Iris pigment epithelial cell (primary cell): ENCODE measurements around the gene ANK2.

ENCODE experiments used
- DNase-seq: peaks from one replicate; pipeline ENCODE4 v3.0.0-alpha.2; 2011; ENCODE audit warnings: low read depth

Gene ANK2

DNA sequence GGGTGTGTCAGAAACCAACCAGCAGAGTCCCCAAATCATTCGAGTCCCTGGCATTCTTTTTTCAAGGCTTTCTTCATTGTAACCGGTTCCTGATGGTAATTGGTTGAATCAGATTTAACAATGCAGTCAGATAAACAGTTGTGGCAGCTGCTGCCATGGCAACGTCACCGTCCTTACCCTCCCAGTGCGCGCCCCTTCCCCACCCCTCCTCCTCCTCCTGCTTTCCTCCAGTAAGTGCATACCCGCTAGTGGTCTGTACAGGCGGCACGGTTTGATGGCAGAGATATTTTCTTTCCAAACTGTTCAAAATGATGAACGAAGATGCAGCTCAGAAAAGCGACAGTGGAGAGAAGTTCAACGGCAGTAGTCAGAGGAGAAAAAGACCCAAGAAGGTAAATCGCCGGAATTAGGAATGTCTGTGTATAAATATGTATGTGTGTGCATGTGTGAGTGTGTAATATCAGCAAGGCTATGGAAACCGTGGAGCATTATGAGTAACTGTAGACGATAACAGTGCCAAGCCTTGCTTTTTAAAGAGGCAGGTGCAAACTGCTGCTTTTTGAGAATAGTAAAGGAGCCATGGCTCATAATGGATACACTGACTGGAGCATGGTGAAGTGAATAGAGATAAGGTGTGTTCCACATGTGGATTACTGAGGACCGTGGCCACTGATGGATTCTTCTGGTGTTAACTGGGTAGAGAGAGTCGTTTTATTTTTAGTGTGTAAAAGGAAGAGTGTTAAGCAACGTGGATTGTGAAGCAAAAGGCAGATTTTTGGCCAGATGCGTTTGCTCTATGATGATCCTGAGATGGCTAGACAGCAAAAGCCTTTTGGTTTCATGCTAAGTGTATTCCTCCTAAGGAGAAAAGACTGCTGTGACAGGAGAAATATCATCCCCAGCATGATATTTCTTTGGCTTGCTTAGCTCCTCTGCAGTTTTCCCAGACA lies at the start of gene ANK2:
Gene ANK2, plus strand, starts transcription at position 233 of the 950 bp plus-strand sequence. Its CDS starts 76 bp downstream, at position 309.
- peak; percentile 4 for DNase-seq

GRCh38 chr4:113003841-113004240 lies 45.6 kb upstream of the ANK2 start:
- DNase-seq, result peak; percentile 6

- no peak for DNase-seq
Observed at GRCh38 chr4:113004655-113005054, 44.8 kb upstream of the ANK2 start.

DNA sequence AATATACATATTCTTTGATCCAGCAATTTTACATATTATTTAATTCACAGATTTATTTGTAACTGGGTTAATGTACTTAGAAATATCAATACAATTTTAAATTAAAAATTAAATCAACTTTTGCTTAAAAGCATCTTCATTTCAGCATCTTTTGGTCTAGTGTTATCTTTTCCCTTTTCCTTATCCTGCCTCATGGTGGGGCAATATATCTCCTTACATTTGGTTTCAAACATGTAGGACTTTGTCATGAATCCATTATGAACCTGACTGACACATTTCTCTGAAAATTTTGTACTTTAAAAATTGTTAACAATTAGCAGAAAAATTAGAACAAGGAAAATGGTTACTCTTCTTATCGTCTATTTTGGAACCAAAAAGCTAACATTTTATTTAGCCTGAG lies 42.8 kb upstream of the ANK2 start:
- no peak for DNase-seq

GRCh38 chr4:113007151-113007550 lies 42.3 kb upstream of the ANK2 start:
- DNase-seq, result no peak

DNA sequence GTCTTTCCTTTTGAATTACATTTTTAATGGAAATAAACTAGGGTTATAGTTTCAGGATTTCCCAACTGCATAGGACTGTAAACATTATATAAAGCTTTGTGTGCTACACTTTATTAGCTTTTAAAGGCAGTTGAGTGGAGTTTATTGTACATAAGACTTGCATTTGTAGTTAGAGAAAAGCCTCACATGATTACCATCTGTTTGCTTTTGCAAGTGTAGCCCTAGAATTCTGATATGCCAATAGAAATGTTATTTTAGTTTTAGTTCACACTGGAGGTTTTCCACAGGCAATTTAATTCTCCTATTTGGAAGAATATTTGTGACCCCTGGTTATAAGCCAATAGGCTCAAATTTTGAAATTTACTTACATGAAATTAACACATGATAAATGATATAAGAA lies 41.3 kb upstream of the ANK2 start:
- DNase-seq, result no peak

DNA sequence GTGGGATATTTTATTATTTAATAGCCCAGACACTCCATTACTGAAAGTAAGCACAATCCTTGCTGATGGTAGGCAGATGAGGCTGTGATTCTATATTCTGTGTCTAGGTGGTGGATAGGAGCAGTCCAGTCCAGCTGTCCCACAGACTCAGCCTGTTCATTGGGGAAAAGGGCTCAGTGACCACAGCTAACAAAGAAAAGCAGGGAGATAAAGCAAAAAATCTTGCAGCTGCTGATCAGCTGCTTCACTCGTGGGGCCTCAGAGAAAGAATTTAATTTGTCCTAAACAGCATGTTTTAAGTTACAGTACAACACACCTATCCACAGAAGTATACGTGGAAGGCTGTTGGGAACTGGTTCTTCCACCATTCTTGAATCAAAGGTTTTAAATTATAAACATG lies 40.7 kb upstream of the ANK2 start:
- no peak for DNase-seq

GRCh38 chr4:113009461-113009860 lies 40.0 kb upstream of the ANK2 start:
- DNase-seq, result no peak

DNA sequence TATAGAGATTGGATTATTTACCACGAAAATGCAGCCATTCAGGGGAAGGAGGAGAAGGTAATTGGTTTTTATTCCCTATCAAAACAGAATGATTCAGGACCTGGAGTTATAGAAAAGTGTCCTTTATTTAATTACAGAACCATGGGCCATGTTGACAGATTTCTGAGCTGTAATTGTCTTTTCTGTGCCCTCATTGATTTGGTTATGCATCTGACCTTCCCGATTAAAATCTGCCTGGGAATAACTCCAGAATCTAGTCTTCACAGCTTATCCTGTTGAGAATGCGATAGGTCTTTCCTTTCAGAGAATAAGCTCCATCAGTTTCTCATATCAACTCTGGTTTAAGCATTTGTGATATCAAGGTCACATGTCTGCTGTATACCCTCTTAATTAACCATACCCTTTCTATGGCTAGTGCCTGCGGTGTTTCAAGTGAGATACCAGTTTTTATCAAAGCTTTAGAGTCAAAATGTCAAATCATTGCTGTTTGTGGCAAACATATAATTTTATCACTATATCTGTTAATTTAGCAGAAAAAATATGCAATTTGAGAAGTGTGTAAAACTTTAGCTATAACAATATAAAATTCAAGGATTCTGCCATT lies 37.2 kb upstream of the ANK2 start:
- no peak for DNase-seq

GRCh38 chr4:113012786-113013185 lies 36.7 kb upstream of the ANK2 start:
- DNase-seq, result no peak

GRCh38 chr4:113013751-113014150 lies 35.7 kb upstream of the ANK2 start:
- no peak for DNase-seq

DNA sequence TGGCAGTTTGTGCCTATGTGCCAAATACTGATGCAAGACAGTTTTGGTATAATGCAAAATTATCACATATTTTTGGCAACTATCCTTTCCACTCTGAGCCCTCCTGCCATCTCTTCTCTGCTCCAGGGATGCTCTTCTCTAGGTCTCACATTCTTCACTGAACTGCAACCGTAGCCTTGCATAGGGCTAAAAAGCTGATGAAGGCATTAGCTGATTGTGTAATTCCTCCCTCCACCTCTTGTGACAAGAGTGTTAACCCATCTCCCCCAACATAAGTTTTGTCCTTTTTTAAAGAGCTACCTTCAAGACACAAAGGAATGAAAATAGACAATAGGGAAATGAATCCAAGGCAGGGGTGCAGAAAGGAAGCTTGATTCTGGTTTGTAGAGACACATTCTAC lies 33.1 kb upstream of the ANK2 start:
- DNase-seq, result no peak

DNA sequence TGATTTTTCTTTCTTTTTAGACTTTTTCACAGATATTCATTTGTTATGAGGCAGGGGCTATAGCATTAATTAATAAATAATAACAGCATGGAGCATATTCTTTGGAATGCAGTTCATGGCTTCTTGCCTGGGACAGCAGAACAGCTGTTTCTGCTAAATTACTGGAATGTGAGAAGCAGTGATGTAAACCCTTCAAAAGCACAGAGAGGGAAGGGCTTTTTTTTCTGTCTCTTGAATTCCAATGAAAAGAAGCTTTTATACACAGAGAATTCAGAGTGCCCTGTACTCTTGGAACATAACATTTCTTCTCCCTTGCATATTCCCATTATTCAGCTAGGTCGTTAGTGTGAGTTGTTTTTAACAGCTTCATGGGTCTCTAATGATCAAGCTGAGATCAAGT lies 28.5 kb upstream of the ANK2 start:
- peak; percentile 6 for DNase-seq

DNA sequence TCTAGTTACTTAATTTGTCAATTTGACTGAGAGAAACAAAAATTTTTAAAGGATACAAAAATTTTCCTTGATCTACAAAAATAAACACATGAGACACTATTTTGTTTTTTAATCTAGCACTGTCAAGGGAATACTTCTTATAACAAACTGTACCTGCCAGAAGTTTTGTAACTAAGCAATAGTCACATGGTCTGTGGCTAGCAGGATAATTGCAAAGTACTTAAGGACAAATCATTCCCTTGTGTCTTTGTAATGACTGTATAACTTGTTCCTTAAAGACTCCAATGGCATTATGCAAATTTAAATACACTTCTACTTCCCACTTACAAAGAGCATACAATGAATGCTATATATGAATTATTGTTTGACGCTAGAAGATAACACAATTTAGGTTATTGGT lies 25.1 kb upstream of the ANK2 start:
- no peak for DNase-seq

- DNase-seq, result no peak
Observed at GRCh38 chr4:113025416-113025815, 24.0 kb upstream of the ANK2 start.

- peak; percentile 23 for DNase-seq
Observed at GRCh38 chr4:113026556-113026955, 22.9 kb upstream of the ANK2 start.

DNA sequence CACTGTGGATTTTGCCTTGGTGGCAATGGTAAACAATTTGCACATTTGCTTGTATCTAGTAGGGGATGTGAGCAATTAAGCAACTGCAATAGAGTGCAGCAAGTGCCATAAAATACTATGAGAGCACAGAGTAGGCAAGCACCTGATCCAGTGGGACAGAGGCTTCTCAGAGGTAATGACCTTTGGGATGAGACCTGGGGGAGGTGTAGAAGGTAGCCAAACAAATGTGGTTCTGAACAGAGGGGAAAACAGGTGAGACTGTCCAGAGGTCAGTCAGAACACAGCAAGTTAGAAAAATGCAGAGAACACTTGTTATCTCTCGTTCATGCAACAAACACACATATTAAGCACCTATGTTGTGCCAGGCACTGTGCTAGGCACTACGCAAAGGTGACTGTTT lies 21.4 kb upstream of the ANK2 start:
- DNase-seq, result no peak

- DNase-seq, result no peak
Observed at GRCh38 chr4:113031212-113031611, 18.2 kb upstream of the ANK2 start.

DNA sequence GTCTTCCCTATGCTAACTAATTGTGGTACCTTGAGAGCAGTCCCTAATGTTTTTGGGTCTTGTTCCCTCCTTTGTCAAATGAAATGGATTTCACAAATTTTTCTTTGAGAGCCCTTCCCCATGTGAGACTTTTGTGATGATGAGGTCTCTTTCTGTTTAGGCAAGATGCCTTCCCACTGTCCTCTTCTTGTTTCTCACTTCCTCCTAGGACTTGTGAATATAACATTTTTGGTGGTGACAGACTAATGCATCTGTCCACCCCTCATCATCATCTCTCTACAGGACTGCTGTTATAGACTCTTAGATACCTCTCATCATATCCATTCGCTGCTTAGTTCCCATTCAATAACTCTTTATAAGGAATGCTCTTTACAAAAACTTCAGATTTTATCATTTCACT lies 8.7 kb upstream of the ANK2 start:
- DNase-seq, result no peak

DNA sequence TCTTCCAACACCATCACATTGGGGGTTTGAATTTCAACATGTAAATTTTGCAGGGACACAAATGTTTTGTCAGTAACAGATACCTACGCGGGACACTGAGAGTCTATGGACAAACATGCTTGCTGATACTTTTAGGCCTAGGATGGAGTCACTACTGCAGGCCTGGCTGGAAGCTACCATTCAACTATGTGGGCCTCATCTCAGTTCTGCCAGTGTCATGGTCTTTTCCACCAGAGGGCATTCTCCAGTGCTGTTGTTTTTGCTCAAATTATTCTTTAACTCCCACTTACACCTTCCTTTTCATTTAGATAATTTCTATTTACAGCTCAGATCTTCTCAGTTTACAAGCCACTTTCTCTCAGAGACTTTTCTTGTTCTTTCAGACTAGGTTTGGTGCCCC lies 7.0 kb upstream of the ANK2 start:
- no peak for DNase-seq

- DNase-seq, result no peak
Observed at GRCh38 chr4:113043591-113043990, 5.9 kb upstream of the ANK2 start.

- DNase-seq, result no peak
Observed at GRCh38 chr4:113050371-113050755, 910 bp downstream of the ANK2 start.

- DNase-seq, result no peak
Observed at GRCh38 chr4:113050837-113051236, 1.4 kb downstream of the ANK2 start.

GRCh38 chr4:113051361-113051760 lies 1.9 kb downstream of the ANK2 start:
- DNase-seq, result no peak
